K562 treated with DMSO at 1 percent for 4 hours (cell line): Measurements from ENCODE around the gene HNRNPR. TPM values are rescaled to one million over a fixed set of nuclear protein-coding genes. Genes with fewer than 3 reads are reported as not detected.

Experiments used
- total RNA-seq: library from RNA; unstranded; fragments of 300-600 nt; gene quantifications from 2 replicates; pipeline ENCODE4 v1.2.3, GENCODE V29; 2022; ENCODE audit not compliant: insufficient read depth

HNRNPR gene
- 76.1 and 88.5 TPM in 2 replicates for total RNA-seq

GRCh38 chr1:23344111-23344986 is at the start of gene HNRNPR:
Gene HNRNPR, minus strand, starts transcription at chr1:23344284. Its CDS starts 3,276 bp downstream, at chr1:23341008.

GRCh38 chr1:23369335-23370013 is 25.4 kb upstream of the HNRNPR start, which contains the start of gene ZNF436:
Gene ZNF436, minus strand, starts transcription at chr1:23369836. Its CDS starts 1,831 bp downstream, at chr1:23368005.

Other genes with a start within 250 kb of the HNRNPR start
- 10.5 and 18.2 TPM in 2 replicates for gene LUZP1, start 175.4 kb downstream of the HNRNPR start, total RNA-seq
- gene HTR1D, start 126.8 kb downstream of the HNRNPR start, total RNA-seq: not detected in 2 replicates
- gene ZNF436, start 25.6 kb upstream of the HNRNPR start, total RNA-seq: 6.2 and 7.2 TPM in 2 replicates
- gene TCEA3, start 80.5 kb upstream of the HNRNPR start, total RNA-seq: 0.90 and 3.2 TPM in 2 replicates
- gene ASAP3, start 139.9 kb upstream of the HNRNPR start, total RNA-seq: 36.6 and 38.2 TPM in 2 replicates
- gene E2F2, start 186.9 kb upstream of the HNRNPR start, total RNA-seq: 11.7 and 12.4 TPM in 2 replicates
- 227 and 254 TPM in 2 replicates for gene ID3, start 215.2 kb upstream of the HNRNPR start, total RNA-seq